GM12878 (cell line): Measurements from ENCODE around the gene MAML3. TPM values are rescaled to one million over a fixed set of nuclear protein-coding genes. Genes with fewer than 3 reads are reported as not detected.

Source experiments
- ATAC-seq: fragments of 200-7000 bp; cut with Tn5 transposase; 3 replicates; pipeline ENCODE4 v1.9.1; 2020; ENCODE audit warnings: mild to moderate bottlenecking, moderate library complexity
- BruUV-seq: library from RNA; stranded (reverse); fragments of 400-500 nt; replicated peaks from 2 replicates; lab custom pipeline; 2021; lab: Mats Ljungman, UMichigan
- CTCF ChIA-PET: fragments of 300-600 bp; sonication (Branson Sonifier 250); formaldehyde crosslinking; extraction: SDS; loops from one replicate; lab custom pipeline; 2021; ENCODE audit warnings: inconsistent platforms; lab: Yijun Ruan, JAX
- POLR2A ChIA-PET: fragments of 350-600 bp; formaldehyde crosslinking; extraction: SDS; loops from one replicate; lab custom pipeline; 2021; ENCODE audit warnings: inconsistent platforms; lab: Charles Lee
- RAD21 ChIA-PET: fragments of 300-600 bp; sonication (Branson Sonifier 250); formaldehyde crosslinking; loops from one replicate; lab custom pipeline; 2023; ENCODE audit warnings: antibody characterized with exemption; ENCODE audit not compliant: unreplicated experiment; lab: Charles Lee
- SMC1A ChIA-PET: fragments of 300-600 bp; sonication (Branson Sonifier 250); formaldehyde crosslinking; loops from one replicate; lab custom pipeline; 2023; ENCODE audit not compliant: unreplicated experiment, uncharacterized antibody; lab: Charles Lee
- DNase-seq: peaks from one replicate; pipeline ENCODE4 v3.0.0-alpha.2; 2011; ENCODE audit warnings: low read depth, low spot score
- FAIRE-seq: peaks from 3 replicates; lab custom pipeline; 2011; peaks lifted over from hg19 to GRCh38; lab: Jason Lieb, UNC
- H2AFZ ChIP-seq: 2 replicates; pipeline ENCODE4 v1.6.0; 2011; ENCODE audit warnings: low read depth, low read length, control low read depth; ENCODE audit not compliant: control insufficient read depth
- H3K27ac ChIP-seq: 2 replicates; pipeline ENCODE4 v1.5.1; 2011; ENCODE audit warnings: control low read depth; ENCODE audit not compliant: control insufficient read depth, insufficient read depth
- H3K27me3 ChIP-seq, 2 experiments: replicated peaks in 1 of 2; 2 replicates each; pipeline versions ENCODE4 v1.6.0 to v1.6.1; 2011; ENCODE audit warnings: low read length in 1 of 2; ENCODE audit not compliant: control insufficient read depth in 2 of 2, insufficient read depth in 2 of 2
- H3K36me3 ChIP-seq, 2 experiments: 2 replicates each; pipeline ENCODE4 v1.5.1; 2011; ENCODE audit warnings: low read length in 1 of 2; ENCODE audit not compliant: control insufficient read depth in 2 of 2, insufficient read depth in 2 of 2
- H3K4me1 ChIP-seq: 2 replicates; pipeline ENCODE4 v1.6.1; 2011; ENCODE audit warnings: mild to moderate bottlenecking, low read length, moderate library complexity, mixed read lengths; ENCODE audit not compliant: control insufficient read depth, insufficient read depth
- H3K4me2 ChIP-seq: 2 replicates; pipeline ENCODE4 v1.6.0; 2011; ENCODE audit warnings: control low read depth; ENCODE audit not compliant: control insufficient read depth, insufficient read depth
- H3K4me3 ChIP-seq: fragments of 200-600 bp; sonication (generic); 2 replicates; pipeline ENCODE4 v1.5.1; 2016
- H3K79me2 ChIP-seq: 2 replicates; pipeline ENCODE4 v1.6.0; 2011; ENCODE audit warnings: low read length; ENCODE audit not compliant: control insufficient read depth, insufficient read depth
- H3K9ac ChIP-seq: 2 replicates; pipeline ENCODE4 v1.8.0; 2011; ENCODE audit warnings: low read length, control low read depth, mixed read lengths; ENCODE audit not compliant: control insufficient read depth, insufficient read depth
- H3K9me3 ChIP-seq: replicated peaks from 3 replicates; pipeline ENCODE4 v1.5.1; 2011; ENCODE audit warnings: mild to moderate bottlenecking, low read length; ENCODE audit not compliant: control insufficient read depth, insufficient read depth
- H4K20me1 ChIP-seq: 2 replicates; pipeline ENCODE4 v1.6.0; 2011; ENCODE audit not compliant: control insufficient read depth, insufficient read depth
- ASH2L ChIP-seq: fragments of 300-600, 200-600 bp; sonication (generic); IDR thresholded peaks from 2 replicates; pipeline ENCODE4 v1.6.1; 2017; ENCODE audit warnings: low read depth, mild to moderate bottlenecking, borderline replicate concordance
- BHLHE40 ChIP-seq, 2 experiments: fragments of 450-650 bp in 1 of 2; IDR thresholded peaks; 2 replicates each; pipeline ENCODE4 v1.6.1; 2011 to 2017; ENCODE audit warnings: low read depth in 2 of 2, borderline replicate concordance in 1 of 2, improper control_type of control experiment in 1 of 2, low read length in 1 of 2, mild to moderate bottlenecking in 1 of 2
- EP300 ChIP-seq, 2 experiments: fragments of 150-350 bp in 1 of 2; IDR thresholded peaks; 2 replicates each; pipeline ENCODE4 v1.6.1; 2011 to 2012; ENCODE audit warnings: low read depth in 2 of 2, low read length in 2 of 2, borderline replicate concordance in 1 of 2, improper control_type of control experiment in 1 of 2, inconsistent platforms in 1 of 2; ENCODE audit not compliant: control insufficient read depth in 1 of 2
- GABPA ChIP-seq: IDR thresholded peaks from 2 replicates; pipeline ENCODE4 v1.6.1; 2014; ENCODE audit warnings: antibody characterized with exemption, low read depth, mild to moderate bottlenecking, inconsistent platforms
- MTA2 ChIP-seq: fragments of 450-650 bp; IDR thresholded peaks from 2 replicates; pipeline ENCODE4 v1.6.1; 2016; ENCODE audit warnings: low read depth, mild to moderate bottlenecking, moderate library complexity
- NFIC ChIP-seq: IDR thresholded peaks from 2 replicates; pipeline ENCODE4 v1.6.1; 2012; ENCODE audit warnings: low read depth, mild to moderate bottlenecking, inconsistent platforms, low read length, moderate library complexity
- NR2F1 ChIP-seq: fragments of 450-650 bp; conservative IDR thresholded peaks from 2 replicates; pipeline ENCODE4 v1.6.1; 2017; ENCODE audit warnings: mild to moderate bottlenecking
- RELA ChIP-seq: fragments of 450-650 bp; IDR thresholded peaks from 2 replicates; pipeline ENCODE4 v1.8.0; 2014; ENCODE audit warnings: borderline replicate concordance; ENCODE audit not compliant: partially characterized antibody
- SPI1 ChIP-seq: IDR thresholded peaks from 2 replicates; pipeline ENCODE4 v1.6.1; 2011; ENCODE audit warnings: low read depth, mild to moderate bottlenecking, low read length, moderate library complexity, borderline replicate concordance; ENCODE audit not compliant: insufficient read depth
- WRNIP1 ChIP-seq: IDR thresholded peaks from 2 replicates; pipeline ENCODE4 v1.6.1; 2011; ENCODE audit warnings: low read depth, low read length, improper control_type of control experiment, borderline replicate concordance
- ZNF207 ChIP-seq: fragments of 450-650 bp; IDR thresholded peaks from 2 replicates; pipeline ENCODE4 v1.6.1; 2014; ENCODE audit warnings: antibody characterized with exemption, mild to moderate bottlenecking, borderline replicate concordance
- WGBS: methylation state at CpG from one replicate; pipeline ENCODE4 v1.1.6; 2016; ENCODE audit warnings: low lambda C conversion rate; ENCODE audit not compliant: insufficient replicate concordance, insufficient coverage; ENCODE audit errors: missing lambda C conversion rate; 5-methylcytosine and 5-hydroxymethylcytosine counted together
- in situ Hi-C: fragments of 300-500 bp; cut with MboI; formaldehyde crosslinking; loops from 9 replicates; pipeline ENCODE4 v1.14.3; 2018; ENCODE audit warnings: mixed read lengths
- intact Hi-C: fragments of 100-400 bp; cut with micrococcal nuclease; formaldehyde crosslinking; loops from one replicate; pipeline ENCODE4 v1.14.2; 2022; ENCODE audit not compliant: unreplicated experiment
- polyA plus RNA-seq, 11 experiments: library from polyadenylated mRNA; depleted of rRNA in 4 of 11; unstranded in 6 of 11; stranded (reverse) in 5 of 11; fragments of >200 nt; fragmentation: Nextera tagmentation in 4 of 11; fragmentation: Illumina TruSeq in 1 of 11; extraction: Ambion mirVana in 4 of 11; extraction: Trizol in 1 of 11; gene quantifications; 1 replicate in 1 of 11; 2 replicates in 10 of 11; pipeline versions ENCODE4 v1.2.1 to v1.2.3, GENCODE V29; 2011 to 2016; ENCODE audit warnings: inconsistent platforms in 2 of 11, missing spikeins in 2 of 11, low read depth in 1 of 11
- total RNA-seq, 4 experiments: library from RNA; depleted of rRNA in 3 of 4; stranded (reverse); fragments of >200 nt in 3 of 4; fragmentation: Illumina TruSeq in 1 of 4; extraction: Trizol in 1 of 4; gene quantifications; 2 replicates each; pipeline versions ENCODE4 v1.2.1 to v1.2.3, GENCODE V29; 2013 to 2021
- TF ChIP-seq, protein P1 (sequence below): fragments of 150-350 bp; IDR thresholded peaks from 2 replicates; pipeline ENCODE4 v1.6.1; 2014; ENCODE audit warnings: mild to moderate bottlenecking, low read depth, low read length
- TF ChIP-seq, protein P2 (sequence below): IDR thresholded peaks from 2 replicates; pipeline ENCODE4 v1.6.1; 2011; ENCODE audit warnings: low read depth, low read length, improper control_type of control experiment, borderline replicate concordance
- TF ChIP-seq, protein P3 (sequence below): IDR thresholded peaks from 2 replicates; pipeline ENCODE4 v1.6.1; 2012; ENCODE audit warnings: low read length, inconsistent platforms
- TF ChIP-seq, protein P4 (sequence below): IDR thresholded peaks from 2 replicates; pipeline ENCODE4 v1.6.1; 2011; ENCODE audit warnings: mild to moderate bottlenecking, low read depth, low read length, moderate library complexity; ENCODE audit not compliant: insufficient replicate concordance
- TF ChIP-seq, protein P5 (sequence below): fragments of 450-650 bp; IDR thresholded peaks from 2 replicates; pipeline ENCODE4 v1.6.1; 2016; ENCODE audit warnings: mild to moderate bottlenecking

The MAML3 gene
- total and polyA plus RNA-seq, 10 of the 15 experiments (the other 5 are each of a cell fraction or from before 2014, with no cell fraction given), result under 0.01 to 0.53 (median 0.06) TPM; not detected in 2

DNA sequence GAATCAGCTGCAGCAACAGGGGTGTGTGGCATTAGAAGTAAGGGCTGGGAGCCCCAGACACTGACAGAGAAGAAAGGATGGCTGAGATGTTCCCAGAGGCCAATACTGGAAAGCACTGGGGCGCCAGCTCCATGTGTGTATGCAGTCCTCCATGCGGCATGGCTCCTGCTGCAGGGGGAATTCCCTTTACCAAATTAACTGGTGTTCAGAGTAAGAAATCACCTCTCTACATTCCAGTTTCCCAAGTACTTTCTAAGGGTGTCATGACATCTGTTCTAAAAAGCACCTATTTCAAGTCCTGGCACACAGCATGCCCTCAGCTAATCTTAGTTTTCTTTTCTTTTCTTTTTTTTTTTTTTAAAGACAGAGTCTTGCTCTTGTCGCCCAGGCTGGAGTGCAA, 98.0 kb downstream of the MAML3 start:
- no peak for FAIRE-seq
- no peaks in the 10 kb centered on the region; a peak in 1 of 4 replicates for H3K27me3 ChIP-seq
- intact Hi-C loops, result no loop called here
- H3K79me2 ChIP-seq, result no peaks in the 10 kb centered on the region
- in situ Hi-C loops, result no loop called here
- H3K4me3 ChIP-seq, result no peak overlapping the region
- SMC1A ChIA-PET, result no interaction called here
- H2AFZ ChIP-seq, result no peak overlapping the region
- RAD21 ChIA-PET, result no interaction called here
- WGBS, result 0% methylated on average over 2 of the region's 3 CpGs
- H3K27ac ChIP-seq, result no peak overlapping the region
- H3K4me1 ChIP-seq, result no peaks in the 10 kb centered on the region
- no peak for ATAC-seq
- POLR2A ChIA-PET, result interaction anchor here (0.6 kb wide), 1 partner anchor 308 kb away, joined by 3 read pairs; no protein-coding TSS in a partner anchor
- no peak overlapping the region for H3K4me2 ChIP-seq
- no peaks in the 10 kb centered on the region for H3K36me3 ChIP-seq
- no peaks in the 10 kb centered on the region for H4K20me1 ChIP-seq
- CTCF ChIA-PET, result interaction anchor here (0.7 kb wide), 1 partner anchor 197 kb away, joined by 3 read pairs; no protein-coding TSS in a partner anchor
- TF ChIP-seq, protein P1, sequence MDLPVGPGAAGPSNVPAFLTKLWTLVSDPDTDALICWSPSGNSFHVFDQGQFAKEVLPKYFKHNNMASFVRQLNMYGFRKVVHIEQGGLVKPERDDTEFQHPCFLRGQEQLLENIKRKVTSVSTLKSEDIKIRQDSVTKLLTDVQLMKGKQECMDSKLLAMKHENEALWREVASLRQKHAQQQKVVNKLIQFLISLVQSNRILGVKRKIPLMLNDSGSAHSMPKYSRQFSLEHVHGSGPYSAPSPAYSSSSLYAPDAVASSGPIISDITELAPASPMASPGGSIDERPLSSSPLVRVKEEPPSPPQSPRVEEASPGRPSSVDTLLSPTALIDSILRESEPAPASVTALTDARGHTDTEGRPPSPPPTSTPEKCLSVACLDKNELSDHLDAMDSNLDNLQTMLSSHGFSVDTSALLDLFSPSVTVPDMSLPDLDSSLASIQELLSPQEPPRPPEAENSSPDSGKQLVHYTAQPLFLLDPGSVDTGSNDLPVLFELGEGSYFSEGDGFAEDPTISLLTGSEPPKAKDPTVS, result no peak
- TF ChIP-seq, protein P2, sequence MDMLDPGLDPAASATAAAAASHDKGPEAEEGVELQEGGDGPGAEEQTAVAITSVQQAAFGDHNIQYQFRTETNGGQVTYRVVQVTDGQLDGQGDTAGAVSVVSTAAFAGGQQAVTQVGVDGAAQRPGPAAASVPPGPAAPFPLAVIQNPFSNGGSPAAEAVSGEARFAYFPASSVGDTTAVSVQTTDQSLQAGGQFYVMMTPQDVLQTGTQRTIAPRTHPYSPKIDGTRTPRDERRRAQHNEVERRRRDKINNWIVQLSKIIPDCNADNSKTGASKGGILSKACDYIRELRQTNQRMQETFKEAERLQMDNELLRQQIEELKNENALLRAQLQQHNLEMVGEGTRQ, result no peak
- TF ChIP-seq RELA, result no peak
- TF ChIP-seq GABPA, result no peak
- TF ChIP-seq, protein P3, sequence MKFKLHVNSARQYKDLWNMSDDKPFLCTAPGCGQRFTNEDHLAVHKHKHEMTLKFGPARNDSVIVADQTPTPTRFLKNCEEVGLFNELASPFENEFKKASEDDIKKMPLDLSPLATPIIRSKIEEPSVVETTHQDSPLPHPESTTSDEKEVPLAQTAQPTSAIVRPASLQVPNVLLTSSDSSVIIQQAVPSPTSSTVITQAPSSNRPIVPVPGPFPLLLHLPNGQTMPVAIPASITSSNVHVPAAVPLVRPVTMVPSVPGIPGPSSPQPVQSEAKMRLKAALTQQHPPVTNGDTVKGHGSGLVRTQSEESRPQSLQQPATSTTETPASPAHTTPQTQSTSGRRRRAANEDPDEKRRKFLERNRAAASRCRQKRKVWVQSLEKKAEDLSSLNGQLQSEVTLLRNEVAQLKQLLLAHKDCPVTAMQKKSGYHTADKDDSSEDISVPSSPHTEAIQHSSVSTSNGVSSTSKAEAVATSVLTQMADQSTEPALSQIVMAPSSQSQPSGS, result no peak
- no peak for TF ChIP-seq ASH2L
- TF ChIP-seq MTA2, result no peak
- no peak for TF ChIP-seq WRNIP1
- TF ChIP-seq BHLHE40 (IDR thresholded peaks at IDR 0.05; ENCODE audit: borderline replicate concordance in 1 of 2, low read depth in 2 of 2, low read length in 1 of 2), result no peak
- TF ChIP-seq, protein P4, sequence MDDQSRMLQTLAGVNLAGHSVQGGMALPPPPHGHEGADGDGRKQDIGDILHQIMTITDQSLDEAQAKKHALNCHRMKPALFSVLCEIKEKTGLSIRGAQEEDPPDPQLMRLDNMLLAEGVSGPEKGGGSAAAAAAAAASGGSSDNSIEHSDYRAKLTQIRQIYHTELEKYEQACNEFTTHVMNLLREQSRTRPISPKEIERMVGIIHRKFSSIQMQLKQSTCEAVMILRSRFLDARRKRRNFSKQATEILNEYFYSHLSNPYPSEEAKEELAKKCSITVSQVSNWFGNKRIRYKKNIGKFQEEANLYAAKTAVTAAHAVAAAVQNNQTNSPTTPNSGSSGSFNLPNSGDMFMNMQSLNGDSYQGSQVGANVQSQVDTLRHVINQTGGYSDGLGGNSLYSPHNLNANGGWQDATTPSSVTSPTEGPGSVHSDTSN, result no peak
- TF ChIP-seq ZNF207, result no peak
- no peak for TF ChIP-seq SPI1
- TF ChIP-seq, protein P5, sequence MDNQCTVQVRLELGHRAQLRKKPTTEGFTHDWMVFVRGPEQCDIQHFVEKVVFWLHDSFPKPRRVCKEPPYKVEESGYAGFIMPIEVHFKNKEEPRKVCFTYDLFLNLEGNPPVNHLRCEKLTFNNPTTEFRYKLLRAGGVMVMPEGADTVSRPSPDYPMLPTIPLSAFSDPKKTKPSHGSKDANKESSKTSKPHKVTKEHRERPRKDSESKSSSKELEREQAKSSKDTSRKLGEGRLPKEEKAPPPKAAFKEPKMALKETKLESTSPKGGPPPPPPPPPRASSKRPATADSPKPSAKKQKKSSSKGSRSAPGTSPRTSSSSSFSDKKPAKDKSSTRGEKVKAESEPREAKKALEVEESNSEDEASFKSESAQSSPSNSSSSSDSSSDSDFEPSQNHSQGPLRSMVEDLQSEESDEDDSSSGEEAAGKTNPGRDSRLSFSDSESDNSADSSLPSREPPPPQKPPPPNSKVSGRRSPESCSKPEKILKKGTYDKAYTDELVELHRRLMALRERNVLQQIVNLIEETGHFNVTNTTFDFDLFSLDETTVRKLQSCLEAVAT, result no peak
- TF ChIP-seq NFIC, result no peak
- no peak for TF ChIP-seq NR2F1
- no peak for TF ChIP-seq EP300 (IDR thresholded peaks at IDR 0.05; ENCODE audit: borderline replicate concordance in 1 of 2, control insufficient read depth in 1 of 2, low read depth in 2 of 2, low read length in 2 of 2)
- BruUV-seq, result no TSS peak
- H3K9me3 ChIP-seq, result no peaks in the 10 kb centered on the region
- DNase-seq, result no peak
- H3K9ac ChIP-seq, result no peak overlapping the region
